ENCODE data around the gene LDLRAP1. TPM values are rescaled to one million over a fixed set of nuclear protein-coding genes. Genes with fewer than 3 reads are reported as not detected.

Gene LDLRAP1
- total RNA-seq, 1 donor from 2014 or later: 30.3 TPM

- DNase-seq: no peak
- no peak for ATAC-seq
- Histone ChIP-seq H3K27ac (no peak overlapping the region), H3K4me3 (no peak overlapping the region), H3K9me3 (no peaks in the 10 kb centered on the region), H3K27me3 (ENCODE audit: low read depth) (no peaks in the 10 kb centered on the region), H3K4me1 (no peaks in the 10 kb centered on the region), H3K36me3 (no peaks in the 10 kb centered on the region)
- TF ChIP-seq CTCF (IDR thresholded peaks at IDR 0.05): no peak
- intact Hi-C loops (cut with DNase I): no loop called here
These were observed 12.3 kb upstream of the LDLRAP1 start for GRCh38 chr1:25531082-25531461.

GRCh38 chr1:25532970-25533369 lies 10.4 kb upstream of the LDLRAP1 start:
- DNase-seq: no peak
- Histone ChIP-seq H3K4me3 (no peak overlapping the region), H3K9me3 (no peaks in the 10 kb centered on the region), H3K27ac (no peak overlapping the region), H3K4me1 (no peaks in the 10 kb centered on the region), H3K36me3 (no peaks in the 10 kb centered on the region), H3K27me3 (ENCODE audit: low read depth) (no peaks in the 10 kb centered on the region)
- TF ChIP-seq CTCF (IDR thresholded peaks at IDR 0.05): no peak
- intact Hi-C loops (cut with DNase I): no loop called here
- ATAC-seq: no peak

- Histone ChIP-seq H3K4me1 (no peaks in the 10 kb centered on the region), H3K4me3 (no peak overlapping the region), H3K27ac (no peak overlapping the region), H3K9me3 (no peaks in the 10 kb centered on the region), H3K27me3 (ENCODE audit: low read depth) (no peaks in the 10 kb centered on the region), H3K36me3 (no peaks in the 10 kb centered on the region)
- ATAC-seq (no peak), DNase-seq (no peak)
- no peak for TF ChIP-seq CTCF (IDR thresholded peaks at IDR 0.05)
- intact Hi-C loops (cut with DNase I): no loop called here
These were observed 9.5 kb upstream of the LDLRAP1 start for GRCh38 chr1:25533775-25534409.

- H3K27ac ChIP-seq: no peak overlapping the region
- no peaks in the 10 kb centered on the region for H3K9me3 ChIP-seq
- no peaks in the 10 kb centered on the region for H3K4me1 ChIP-seq
- intact Hi-C loops (cut with DNase I): no loop called here
- no peaks in the 10 kb centered on the region for H3K36me3 ChIP-seq
- H3K27me3 ChIP-seq (ENCODE audit: low read depth): no peaks in the 10 kb centered on the region
- no peak overlapping the region for H3K4me3 ChIP-seq
- DNase-seq (no peak), ATAC-seq (no peak)
- TF ChIP-seq CTCF (IDR thresholded peaks at IDR 0.05): no peak
These were observed 9.0 kb upstream of the LDLRAP1 start for GRCh38 chr1:25534410-25534788.

- Histone ChIP-seq H3K36me3 (no peaks in the 10 kb centered on the region), H3K9me3 (no peaks in the 10 kb centered on the region), H3K4me3 (no peak overlapping the region), H3K27ac (no peak overlapping the region), H3K4me1 (no peaks in the 10 kb centered on the region), H3K27me3 (ENCODE audit: low read depth) (no peaks in the 10 kb centered on the region)
- no peak for TF ChIP-seq CTCF (IDR thresholded peaks at IDR 0.05)
- intact Hi-C loops (cut with DNase I): no loop called here
- ATAC-seq (no peak), DNase-seq (no peak)
These were observed 7.3 kb upstream of the LDLRAP1 start for GRCh38 chr1:25536124-25536523.

Data from lower lobe of right lung (tissue), 2 donors.